GM12892 (cell line): ENCODE results near the gene CTNNA3.

Experiments
- POLR2A ChIP-seq: IDR thresholded peaks from 2 replicates; pipeline ENCODE4 v1.6.1; 2011; ENCODE audit warnings: low read depth, low read length, control low read depth
- TAF1 ChIP-seq: IDR thresholded peaks from 2 replicates; pipeline ENCODE4 v1.6.1; 2011; ENCODE audit warnings: low read depth, mild to moderate bottlenecking, control low read depth, low read length, borderline replicate concordance

DNA sequence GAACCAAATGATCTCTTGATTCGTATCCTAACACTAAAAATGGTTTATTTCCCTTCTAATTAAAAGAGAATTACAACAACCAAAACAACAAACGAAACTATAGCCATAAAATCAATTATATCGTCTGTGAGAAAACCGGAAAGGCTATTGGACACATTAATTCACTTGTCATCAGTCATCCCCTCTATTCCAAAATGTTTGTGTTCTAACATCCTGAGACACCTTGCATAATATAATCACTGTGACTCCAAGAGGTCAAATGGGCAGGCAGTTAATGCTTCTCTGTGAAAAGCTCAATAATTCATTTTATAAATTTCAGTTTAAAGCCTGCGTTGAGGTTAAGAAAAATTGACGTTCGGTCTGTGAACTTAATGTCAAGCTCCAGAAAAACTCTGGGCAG is 770.6 kb downstream of the CTNNA3 start:
- no peak for TF ChIP-seq POLR2A
- no peak for TF ChIP-seq TAF1
